Hematopoietic multipotent progenitor cell treated with erythropoietin and hydrocortisone succinate and interleukin-3 and kit ligand, for 4 days (in vitro differentiated cells): ENCODE measurements around the gene EGFL8.
A peak's percentile ranks its signal among the peaks of the same experiment; 100 is the strongest.

Experiments used
- DNase-seq: peaks from one replicate; pipeline ENCODE4 v3.0.0-alpha.2; 2015

Gene EGFL8

DNA sequence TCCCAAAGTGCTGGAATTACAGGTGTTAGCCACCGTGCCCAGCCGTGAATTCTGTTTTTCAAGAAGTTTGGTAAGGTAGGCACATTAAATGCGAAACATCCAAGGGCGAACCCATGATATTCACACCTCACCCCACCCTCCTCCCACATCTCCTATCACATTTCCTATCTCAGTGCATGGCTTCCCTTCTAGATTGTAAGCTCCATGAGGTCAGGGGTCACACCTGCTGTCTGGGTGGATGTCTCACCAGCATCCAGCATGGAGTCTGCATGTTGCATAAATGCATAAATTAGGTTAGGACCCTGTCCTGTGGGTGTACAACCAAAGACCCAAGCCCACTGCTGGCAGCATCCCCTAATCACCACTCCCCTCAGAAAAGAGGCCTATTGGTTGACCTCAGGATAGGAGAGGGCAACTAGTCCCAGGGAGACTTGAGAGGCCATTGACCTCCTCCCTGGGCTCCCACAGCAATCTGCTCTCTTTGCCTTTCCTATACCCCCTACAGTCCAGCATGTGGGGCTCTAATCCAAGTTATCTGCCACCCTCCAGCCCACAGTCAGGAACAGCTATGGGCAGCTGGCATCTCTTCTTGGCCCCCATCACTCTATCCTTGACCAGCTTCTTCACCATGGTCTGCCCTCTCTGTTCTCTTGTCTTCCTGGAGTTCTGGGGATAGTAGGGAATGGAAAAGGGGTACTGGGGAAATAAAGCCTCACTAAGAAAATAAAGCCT is 16.8 kb upstream of the EGFL8 start:
- peak; percentile 68 for DNase-seq

DNA sequence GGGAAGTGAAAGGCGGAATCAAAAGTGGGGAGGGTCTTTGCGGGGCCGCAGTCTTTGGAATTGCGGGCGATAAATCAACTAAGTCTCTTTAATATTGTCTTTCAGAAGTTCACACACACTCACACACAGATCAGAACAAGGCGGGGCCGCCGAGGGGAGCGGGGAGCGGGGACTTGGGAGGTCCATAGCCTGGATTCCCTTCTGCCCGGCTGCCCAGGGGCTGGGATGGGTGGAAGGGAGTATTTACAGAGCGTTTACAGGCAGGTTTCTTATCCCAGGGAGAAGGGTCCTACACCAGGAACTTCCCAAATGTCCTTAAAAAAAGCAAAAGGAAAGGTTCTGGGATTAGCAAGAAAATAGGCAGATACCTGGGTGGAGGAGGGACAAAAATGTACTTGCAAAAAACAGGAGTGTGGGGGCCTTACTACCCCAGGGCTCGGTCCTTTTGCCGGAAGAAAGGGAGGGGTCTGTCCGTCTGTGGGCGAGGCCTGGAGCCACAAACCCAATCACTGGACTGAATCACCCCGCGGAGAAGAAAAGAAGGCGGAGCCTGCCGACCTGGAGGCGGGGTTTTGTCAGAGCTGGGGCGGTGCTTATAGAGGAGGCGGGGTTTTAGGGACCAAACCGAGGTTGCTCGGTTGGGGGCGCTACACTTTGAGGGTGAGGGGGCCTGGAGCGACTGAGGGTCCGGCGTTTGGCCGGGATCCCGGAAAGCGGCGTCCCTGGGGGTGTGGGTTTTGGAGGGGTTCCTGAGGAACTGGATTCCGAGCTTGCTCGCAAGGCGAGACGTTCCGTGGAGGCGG is 15.9 kb upstream of the EGFL8 start:
- DNase-seq = peak; percentile 91

DNA sequence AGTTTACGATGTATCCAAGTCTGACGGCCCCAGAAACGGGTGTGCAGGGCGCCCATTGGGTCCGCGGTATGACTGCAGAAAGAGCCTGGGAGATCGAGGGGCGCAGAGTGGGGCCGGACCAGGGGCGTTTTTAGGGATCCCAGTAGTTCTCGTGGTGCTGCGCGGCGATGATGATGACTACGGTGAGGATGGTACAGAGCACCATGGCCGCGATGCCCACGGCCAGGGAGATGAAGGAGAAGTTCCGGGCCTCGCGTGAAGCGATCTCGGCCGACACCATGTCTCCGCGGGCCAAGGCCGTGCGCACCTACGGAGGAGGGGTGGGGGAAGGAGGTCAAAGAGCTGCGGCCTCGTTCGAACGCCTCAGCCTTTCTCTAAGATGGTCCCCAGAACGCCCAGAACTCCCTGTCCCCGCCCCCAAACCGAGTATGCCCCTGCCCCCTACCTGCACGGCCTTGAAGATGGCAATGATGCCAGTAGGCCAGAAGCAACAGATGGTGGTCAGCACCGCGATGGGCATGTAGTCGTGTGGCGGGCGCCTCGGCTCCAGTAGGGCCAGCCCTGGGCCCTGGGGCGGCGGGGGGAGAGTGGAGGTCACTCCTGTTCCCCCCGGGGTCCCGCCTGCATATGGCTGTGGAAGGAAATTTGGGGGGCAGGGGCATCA is 15.2 kb upstream of the EGFL8 start:
- DNase-seq = peak; percentile 8

DNA sequence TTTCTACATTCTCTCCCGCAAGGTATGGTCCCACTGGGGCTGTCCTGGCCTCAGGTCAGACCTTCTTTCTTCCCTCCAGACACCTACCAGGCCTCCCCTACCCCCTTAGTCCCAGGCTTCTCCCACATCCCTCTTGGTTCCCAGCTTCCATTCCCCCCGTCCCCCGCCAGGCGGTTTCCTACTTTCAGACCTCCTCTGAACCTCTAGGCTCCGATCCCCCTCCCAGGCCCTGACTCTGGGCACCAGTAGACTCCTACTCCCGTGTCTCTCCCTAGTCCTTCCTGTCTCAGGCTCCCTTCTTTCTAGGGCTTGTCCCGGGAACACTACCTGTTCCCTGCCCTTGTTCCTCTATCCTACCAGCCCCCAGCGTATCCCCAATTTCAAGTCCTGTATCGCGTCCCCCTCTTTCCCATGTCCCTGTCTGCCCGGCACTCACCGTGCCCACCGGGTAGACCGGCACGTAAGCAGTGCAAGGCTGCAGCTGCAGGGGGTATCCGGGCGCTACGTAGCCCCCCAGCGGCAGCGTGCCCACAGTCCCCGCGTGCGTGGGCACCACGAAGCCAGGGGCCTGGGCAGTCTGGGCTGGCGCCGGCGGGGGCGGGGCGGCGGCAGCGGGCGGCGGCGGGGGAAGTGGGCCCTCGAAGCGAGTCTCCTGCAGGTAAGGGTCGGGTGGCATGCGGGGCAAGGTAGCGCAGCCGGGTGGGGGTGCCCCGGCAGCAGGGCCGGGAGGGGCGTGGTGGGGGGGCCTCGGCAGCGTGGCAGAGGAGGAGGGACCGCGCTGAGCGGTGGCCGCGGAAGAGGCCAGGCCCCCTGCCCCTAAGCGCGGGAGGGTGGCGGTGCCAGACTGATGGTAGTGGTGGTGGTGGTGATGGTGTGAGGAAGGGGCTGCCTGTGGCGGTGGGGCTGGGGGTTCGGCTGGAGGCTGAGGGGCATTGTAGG is 14.2 kb upstream of the EGFL8 start:
- DNase-seq = no peak

DNA sequence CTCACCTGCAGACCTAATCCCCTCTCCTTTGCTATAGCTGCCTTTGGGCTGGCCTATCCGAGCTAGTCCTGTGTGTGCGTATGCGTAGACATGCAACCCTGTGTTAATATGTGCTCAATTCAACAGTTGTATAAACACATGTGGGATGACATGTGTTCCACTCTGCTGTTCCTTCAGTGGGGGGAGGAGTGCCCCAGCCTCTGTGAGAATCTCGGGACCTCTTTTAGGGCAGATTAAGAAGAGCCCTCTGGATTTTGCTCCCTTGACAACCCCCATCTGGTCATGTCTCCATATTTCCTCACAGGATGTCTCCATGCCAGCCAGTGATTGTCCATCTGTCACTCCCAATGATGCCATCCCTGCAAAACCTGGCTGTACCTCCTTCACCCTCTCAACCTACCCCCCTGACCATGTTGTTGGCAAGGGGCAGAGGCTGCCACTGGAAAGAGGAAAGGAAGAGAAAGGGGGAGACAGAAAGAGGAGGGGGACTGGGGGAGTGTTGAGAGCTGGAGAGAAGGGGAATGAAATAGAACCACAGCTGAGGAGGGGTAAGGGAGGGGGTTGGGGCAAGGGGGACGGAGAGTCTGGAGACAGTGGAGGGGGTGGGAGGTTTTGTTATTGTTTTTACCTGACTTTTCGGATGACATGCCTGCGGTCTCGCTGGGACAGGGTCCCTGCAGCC is 13.1 kb upstream of the EGFL8 start:
- peak; percentile 8 for DNase-seq

DNA sequence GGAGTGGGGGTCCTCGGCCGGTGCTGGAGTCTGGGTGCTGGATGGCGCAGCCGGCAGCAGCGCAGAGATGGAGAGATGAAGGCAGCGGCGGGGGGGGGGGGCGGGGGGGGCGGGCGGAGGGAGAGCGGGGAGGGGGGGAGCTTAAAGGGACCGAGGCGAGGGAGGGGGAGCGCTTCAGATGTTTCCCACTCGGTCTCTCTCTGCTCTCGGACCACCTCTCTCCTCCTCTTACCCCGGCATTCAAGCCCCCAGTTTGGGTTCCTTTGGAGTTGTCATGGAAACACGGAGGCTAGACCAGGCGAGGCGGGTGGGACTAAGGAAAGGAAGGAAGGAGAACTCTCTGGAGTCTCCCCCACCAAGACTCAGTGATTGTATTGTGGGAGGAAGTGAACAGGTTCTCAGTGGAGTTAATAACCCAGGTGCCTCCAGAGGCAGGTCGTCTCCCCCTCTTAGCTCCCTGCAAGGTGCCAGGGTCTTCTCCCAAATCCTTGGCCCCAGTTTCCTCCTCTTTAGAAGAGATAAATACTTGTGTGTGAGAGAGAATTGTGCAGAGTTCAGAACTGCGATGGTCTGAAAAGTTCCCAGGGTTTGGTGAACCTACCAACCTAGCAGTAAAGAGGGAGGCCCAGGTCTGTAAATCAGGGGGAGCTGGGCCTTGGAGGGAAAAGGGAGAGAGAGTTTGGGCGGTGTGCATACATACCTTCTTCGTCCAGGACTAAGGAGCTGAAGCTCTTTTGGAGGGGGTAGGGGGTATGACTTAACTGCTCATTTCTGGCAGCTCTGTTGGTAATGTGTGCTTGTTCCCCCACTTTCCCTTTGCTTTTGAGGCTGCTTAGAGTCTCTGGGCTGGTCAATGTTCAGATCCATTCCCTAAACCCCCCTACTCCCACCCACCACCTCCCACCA is 12.3 kb upstream of the EGFL8 start, which contains the start of gene PRRT1:
Gene PRRT1 (minus strand): TSS at position 77 of the 906 bp plus-strand sequence. CDS start 112 bp downstream, outside the sequence.
- DNase-seq = peak; percentile 9

DNA sequence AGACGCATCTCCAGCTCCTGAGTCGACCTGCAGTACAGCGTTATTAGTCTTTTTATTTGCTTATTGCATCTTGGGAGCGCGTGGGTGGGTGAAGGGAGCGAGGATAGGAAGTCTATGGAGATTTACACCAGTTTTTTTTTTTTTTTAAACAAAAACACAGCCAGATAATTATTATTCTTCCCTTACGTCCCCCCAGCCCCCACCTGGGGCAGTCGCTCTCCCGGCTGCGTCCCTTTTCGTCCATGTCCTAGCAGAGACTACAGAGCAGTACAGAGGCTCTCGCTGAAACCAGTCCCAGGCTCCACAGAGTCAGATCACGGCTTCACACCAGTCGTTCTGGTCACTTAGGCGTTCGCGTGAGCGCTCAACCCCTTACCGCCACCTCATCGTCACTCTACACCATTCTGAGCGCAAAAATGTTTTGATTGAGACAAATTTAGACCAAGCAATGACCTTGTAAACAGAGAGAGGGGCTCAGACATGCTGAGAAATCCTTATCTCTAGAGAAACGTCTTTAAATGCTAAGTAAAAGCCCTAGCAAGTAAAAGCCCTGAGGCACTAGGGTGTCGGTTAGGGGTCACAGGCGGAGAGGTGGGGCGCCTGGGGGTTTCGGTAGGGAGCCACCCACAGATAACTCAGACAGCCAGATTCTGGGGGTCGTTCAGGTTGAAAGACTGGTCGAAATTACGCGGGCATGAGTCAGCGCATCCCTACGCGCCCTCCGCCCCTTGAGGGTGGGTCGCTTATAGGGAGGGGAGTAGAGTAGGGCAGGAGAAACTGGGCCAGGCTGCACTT is 11.4 kb upstream of the EGFL8 start:
- no peak for DNase-seq

DNA sequence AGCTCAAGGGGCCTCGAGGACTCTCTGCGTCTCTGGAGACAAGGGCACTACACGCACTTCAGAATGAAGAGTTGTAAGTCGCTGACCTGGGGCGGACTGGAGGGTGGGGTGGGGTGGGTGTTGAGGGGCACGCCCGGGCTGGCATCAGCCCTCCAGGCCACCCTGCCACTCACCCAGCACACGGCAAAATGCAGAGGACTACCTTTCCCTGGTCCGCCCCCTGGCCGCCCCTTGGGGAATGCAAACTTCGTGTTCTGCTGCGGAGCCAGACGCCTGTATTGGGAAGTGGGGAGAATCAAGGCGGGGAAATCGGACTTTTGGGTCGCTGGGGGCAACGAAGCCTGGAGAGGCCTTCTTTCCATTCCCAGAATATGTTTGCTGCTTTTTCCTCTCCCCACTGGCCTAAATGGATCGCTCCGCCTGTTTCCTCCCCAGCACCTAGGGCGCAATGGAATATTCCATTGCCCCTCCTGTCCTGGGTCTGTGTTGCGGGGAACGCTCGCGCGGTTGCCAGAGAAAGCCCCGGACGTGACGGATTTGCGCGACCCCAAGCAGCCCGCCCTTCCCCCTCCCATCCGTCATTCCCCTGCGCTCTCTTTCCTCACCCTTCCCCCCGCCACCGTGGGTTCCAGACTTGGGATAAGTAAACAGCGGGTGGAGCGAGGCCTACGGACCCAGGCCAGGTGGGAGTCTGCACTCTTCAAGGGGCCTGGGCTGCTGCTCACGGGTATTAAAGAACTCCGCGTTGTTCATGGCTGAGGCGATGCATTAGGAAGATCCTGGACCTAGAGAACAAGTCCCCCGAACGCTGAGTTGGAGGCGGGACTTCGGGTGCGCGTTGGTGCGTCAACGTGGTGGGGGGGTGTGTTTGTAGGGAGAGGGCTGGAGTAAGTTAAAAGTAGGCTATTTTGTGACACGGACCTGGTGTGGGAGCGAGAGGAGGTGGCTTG is 10.6 kb upstream of the EGFL8 start, which contains the start of gene PPT2:
Gene PPT2 (plus strand): TSS at position 578 of the 950 bp plus-strand sequence. CDS start 454 bp downstream, outside the sequence.
- peak; percentile 96 for DNase-seq

DNA sequence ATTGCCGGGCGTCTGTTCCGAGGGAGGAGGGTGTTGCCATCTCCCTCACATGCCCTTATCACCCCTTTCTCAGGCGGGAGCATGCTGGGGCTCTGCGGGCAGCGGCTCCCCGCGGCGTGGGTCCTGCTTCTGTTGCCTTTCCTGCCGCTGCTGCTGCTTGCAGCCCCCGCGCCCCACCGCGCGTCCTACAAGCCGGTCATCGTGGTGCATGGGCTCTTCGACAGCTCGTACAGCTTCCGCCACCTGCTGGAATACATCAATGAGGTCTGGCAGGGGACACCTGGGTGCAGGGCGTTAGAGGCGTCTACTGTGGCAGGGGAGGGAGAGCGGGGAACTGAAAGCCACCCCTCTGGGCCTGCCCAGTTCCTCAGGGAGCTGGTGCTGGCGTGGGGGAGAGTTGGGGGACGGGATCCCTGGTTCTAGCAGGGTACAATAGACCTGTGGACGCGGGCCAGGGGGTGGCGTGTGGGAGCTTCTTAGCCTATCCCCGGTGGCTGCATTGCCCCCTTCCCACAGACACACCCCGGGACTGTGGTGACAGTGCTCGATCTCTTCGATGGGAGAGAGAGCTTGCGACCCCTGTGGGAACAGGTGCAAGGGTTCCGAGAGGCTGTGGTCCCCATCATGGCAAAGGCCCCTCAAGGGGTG is 9.8 kb upstream of the EGFL8 start:
- DNase-seq = no peak

DNA sequence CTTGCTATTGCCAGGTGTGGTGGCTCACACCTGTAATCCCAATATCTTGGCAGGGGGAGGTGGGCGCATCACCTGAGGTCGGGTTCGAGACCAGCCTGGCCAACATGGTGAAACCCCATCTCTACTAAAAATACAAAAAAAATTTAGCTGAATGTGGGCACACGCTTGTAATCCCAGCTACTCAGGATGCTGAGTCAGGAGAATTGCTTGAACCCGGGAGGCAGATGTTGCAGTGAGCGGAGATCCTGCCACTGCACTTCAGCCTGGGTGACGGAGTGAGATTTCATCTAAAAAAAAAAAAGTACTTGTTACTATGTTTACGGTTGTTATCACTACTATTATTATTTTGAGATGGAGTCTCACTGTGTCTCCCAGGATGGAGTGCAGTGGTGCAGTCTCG is 7.5 kb upstream of the EGFL8 start:
- no peak for DNase-seq

DNA sequence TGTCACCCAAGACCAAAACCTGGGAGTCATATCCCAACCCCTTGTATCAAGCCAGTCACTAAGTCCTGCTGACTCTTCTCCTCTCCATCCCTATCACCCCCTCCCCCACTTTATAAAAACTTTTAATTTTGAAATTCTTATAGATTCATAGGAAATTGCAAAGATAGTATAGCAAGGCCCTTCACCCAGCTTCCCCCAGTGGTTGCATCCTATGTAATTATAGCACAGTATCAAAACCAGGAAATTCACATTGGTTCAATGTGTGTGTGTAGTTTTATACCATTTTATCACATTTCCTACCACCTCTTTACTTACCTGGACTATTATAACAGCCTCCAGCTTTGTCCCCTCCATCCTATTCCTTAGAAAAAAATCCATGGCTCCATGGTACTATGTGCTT is 6.3 kb upstream of the EGFL8 start:
- DNase-seq = no peak

DNA sequence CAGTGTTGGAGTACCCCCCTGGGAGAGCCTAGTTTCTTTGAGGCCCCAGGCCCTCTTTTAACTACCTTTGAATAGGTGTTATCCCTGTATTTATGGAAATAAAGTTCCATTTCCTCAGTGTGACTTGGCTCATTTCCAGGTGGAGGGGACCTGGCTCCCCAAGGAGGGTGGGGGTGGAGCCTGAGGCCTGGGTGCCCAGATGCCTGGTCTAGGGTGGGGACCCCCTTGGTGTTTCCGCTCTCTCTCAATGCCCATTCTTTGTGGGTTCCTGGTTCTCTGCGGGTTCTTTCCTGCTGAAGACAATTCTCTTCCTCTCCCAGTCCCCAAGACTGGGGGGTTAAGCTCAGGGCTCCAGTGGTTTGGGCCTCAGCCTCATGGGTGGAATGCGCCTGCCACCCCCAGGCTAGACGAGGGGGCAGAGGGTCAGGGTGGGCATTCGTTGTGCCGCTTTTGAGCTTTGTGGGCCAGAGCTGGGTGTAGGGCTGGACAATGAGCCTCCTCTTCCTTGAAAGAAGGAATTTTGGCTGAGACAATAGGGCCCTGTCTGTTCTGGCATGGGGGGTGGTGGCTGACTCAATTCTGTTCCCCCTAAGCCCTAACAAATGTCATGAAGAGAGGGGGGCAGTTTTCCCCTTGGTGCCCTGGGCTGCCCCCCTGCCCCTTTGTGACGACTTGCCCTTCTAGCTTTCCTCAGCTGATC is 686 bp upstream of the EGFL8 start:
- no peak for DNase-seq

DNA sequence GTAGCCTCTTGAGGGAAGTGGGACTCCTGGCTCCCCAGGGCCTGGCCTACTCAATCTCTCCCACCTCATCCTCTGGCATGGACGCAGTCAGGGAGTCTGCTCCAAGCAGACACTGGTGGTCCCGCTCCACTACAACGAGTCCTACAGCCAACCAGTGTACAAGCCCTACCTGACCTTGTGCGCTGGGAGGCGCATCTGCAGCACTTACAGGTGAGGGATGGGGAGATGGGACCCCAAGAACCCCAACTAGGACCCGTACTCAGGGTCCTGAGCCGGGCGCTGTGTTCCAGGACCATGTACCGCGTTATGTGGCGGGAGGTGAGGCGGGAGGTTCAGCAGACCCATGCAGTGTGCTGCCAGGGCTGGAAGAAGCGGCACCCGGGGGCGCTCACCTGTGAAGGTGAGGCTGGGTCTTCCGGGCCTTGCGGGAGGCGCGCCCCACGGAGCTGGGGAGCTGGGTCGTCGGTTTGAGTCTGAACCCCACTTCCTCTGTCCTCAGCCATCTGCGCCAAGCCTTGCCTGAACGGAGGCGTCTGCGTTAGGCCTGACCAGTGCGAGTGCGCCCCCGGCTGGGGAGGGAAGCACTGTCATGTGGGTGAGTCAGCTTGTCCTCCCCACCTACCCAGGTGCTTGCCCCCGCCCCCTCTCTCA is 2.1 kb downstream of the EGFL8 start:
- no peak for DNase-seq

DNA sequence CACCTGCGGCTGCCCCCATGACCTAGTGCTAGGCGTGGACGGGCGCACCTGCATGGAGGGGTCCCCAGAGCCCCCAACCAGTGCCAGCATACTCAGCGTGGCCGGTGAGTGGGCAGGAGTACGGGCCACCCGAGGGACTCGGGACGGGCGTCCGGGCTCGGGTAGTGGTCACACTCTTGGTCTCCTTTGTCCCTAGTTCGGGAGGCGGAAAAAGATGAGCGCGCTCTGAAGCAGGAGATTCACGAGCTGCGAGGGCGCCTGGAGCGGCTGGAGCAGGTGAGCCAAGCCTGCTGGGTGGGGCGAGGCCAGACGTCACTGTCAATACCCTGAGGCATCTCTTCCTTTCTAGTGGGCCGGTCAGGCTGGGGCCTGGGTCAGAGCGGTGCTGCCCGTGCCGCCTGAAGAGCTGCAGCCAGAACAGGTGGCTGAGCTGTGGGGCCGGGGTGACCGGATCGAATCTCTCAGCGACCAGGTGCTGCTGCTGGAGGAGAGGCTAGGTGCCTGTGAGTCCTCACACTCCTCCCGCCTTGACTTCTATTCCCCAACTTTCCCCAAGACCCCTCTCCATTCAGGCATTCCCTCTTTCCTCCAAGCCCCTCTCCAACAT is 2.9 kb downstream of the EGFL8 start:
- DNase-seq = no peak

DNA sequence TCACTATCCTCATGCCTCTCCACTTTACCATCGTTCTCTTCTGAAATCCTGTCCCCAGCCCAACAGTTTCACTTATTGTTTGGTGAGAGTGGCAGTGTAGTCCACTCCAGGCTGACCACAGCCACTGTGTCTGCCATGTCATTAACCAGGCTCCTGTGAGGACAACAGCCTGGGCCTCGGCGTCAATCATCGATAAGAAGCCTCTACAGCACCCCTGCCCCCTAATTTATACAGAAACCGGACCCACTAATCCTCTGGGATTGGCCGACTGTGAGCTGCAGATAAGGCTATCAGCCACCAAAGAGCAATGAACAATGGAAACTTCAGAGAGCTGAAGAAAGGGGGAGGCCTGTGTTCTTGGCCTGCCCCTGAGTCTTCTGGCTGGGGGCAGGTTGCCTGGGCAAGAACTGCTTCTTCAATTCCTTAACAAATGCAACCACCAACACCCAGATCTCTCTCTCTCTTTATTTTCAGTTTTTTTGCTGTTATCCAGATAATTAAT is 3.4 kb downstream of the EGFL8 start:
- DNase-seq = peak; percentile 91

DNA sequence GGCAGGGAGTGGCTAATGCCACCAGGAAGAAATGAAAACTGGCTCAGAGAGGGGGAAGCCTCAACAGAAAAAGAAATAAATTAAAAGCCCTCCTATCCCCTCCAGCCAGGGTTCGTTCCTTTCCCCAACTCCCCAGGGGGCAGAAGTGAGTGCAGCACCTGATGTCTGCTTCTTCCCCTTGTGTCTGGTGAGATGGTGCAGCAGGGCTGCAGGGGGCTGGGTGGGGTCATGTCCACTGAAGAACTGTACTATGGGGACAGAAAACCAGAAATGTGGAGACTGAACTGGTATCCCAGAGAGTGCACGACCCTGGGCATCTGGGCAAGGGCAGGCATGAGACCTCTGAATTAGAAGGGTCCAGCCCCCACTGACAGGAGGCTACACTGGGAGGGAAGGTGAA is 4.0 kb downstream of the EGFL8 start:
- DNase-seq = no peak
